ENCODE results near the gene SERPINI1.

The SERPINI1 gene

DNA sequence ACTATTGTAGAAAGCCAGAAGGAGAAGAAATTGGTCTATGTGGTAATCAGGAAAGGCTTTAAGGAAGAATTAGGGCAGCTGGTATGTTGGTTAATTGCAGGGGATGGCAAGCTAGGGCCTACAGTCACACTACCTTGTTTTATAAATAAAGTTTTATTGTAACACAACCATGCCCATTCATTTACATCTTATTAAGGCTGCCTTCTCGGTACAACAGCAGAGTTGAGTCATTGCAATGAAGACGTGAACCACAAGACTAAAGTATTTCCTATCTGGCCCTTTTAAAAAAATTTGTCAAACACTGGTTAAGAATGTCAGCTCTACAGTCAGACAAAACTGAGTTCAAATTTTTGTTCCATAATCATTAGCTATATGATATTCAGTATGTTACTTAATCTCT, 8.3 kb downstream of the SERPINI1 start:
- no peak for DNase-seq (ENCODE audit: low read depth, low spot score)
- H3K36me3 ChIP-seq (ENCODE audit: insufficient read depth, insufficient read length, low read length) = no peaks in the 10 kb centered on the region
- no peak for TF ChIP-seq ZNF274 (IDR thresholded peaks at IDR 0.05; ENCODE audit: low read depth, low read length)
- TF ChIP-seq SUZ12 (IDR thresholded peaks at IDR 0.05; ENCODE audit: extremely low read depth, insufficient read depth, insufficient read length) = no peak
- TF ChIP-seq YY1 (IDR thresholded peaks at IDR 0.05; ENCODE audit: insufficient read depth, insufficient read length) = no peak

DNA sequence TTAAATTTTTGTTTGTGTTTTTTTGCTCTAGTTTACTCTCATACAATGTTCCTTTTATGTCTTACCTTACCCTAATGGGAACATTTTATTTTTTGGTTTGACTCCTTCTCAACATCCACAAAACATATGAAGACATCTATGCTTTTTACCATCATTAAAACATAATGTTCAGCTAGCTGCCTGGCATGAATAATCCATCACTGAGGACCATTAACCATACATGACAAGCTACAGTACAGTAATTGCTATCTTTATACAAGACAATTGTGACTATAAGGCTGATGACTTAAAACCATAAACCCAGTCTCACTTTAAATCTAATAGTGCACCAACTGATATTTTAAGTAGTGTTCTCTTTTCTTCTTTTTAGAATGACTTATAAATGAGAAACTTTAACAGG, 13.7 kb downstream of the SERPINI1 start:
- Histone ChIP-seq H3K9ac (ENCODE audit: insufficient read length, low read depth) (no peak overlapping the region), H3K27me3 (ENCODE audit: insufficient read depth, insufficient read length) (no peaks in the 10 kb centered on the region), H3K36me3 (ENCODE audit: insufficient read depth, insufficient read length, low read length) (no peaks in the 10 kb centered on the region), H3K4me3 (ENCODE audit: insufficient read length, low read depth) (no peak overlapping the region), H3K4me1 (ENCODE audit: insufficient read depth, insufficient read length) (no peaks in the 10 kb centered on the region), H3K9me3 (ENCODE audit: insufficient read depth, low read length) (no peaks in the 10 kb centered on the region)
- TF ChIP-seq ZNF274 (IDR thresholded peaks at IDR 0.05; ENCODE audit: low read depth, low read length) = no peak
- DNase-seq (ENCODE audit: low read depth, low spot score) = no peak

More for the DNA sequence above, 8.3 kb downstream of the SERPINI1 start:
- Histone ChIP-seq H3K9ac (ENCODE audit: insufficient read length, low read depth) (no peak overlapping the region), H3K4me1 (ENCODE audit: insufficient read depth, insufficient read length) (no peaks in the 10 kb centered on the region), H3K27me3 (ENCODE audit: insufficient read depth, insufficient read length) (no peaks in the 10 kb centered on the region), H3K4me3 (ENCODE audit: insufficient read length, low read depth) (no peak overlapping the region), H3K9me3 (ENCODE audit: insufficient read depth, low read length) (no peaks in the 10 kb centered on the region)

DNA sequence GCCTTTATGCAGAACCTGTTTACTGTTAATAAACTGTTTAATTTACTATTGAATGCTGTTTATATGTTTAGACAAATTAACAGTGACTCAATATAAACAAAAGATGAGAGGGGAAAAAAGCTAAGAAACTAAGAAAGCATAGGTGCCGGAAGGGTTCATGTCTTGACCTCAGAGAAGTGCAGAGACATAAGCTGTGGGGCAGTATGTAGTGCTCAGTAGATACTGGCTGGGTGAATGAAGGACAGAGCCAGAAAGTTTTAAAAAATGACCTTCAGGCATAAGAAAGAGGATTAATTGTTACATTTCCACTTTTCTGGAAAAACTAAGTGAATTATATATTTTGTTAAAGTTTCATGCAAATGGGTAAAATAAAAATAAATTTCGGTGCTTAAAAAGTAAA, 14.2 kb downstream of the SERPINI1 start:
- no peak for DNase-seq (ENCODE audit: low read depth, low spot score)
- H3K36me3 ChIP-seq (ENCODE audit: insufficient read depth, insufficient read length, low read length) = no peaks in the 10 kb centered on the region
- H3K27me3 ChIP-seq (ENCODE audit: insufficient read depth, insufficient read length) = no peaks in the 10 kb centered on the region
- no peaks in the 10 kb centered on the region for H3K4me1 ChIP-seq (ENCODE audit: insufficient read depth, insufficient read length)
- H3K9ac ChIP-seq (ENCODE audit: insufficient read length, low read depth) = no peak overlapping the region
- H3K4me3 ChIP-seq (ENCODE audit: insufficient read length, low read depth) = no peak overlapping the region
- TF ChIP-seq ZNF274 (IDR thresholded peaks at IDR 0.05; ENCODE audit: low read depth, low read length) = no peak
- no peak for TF ChIP-seq SUZ12 (IDR thresholded peaks at IDR 0.05; ENCODE audit: extremely low read depth, insufficient read depth, insufficient read length)
- TF ChIP-seq YY1 (IDR thresholded peaks at IDR 0.05; ENCODE audit: insufficient read depth, insufficient read length) = no peak
- no peaks in the 10 kb centered on the region for H3K9me3 ChIP-seq (ENCODE audit: insufficient read depth, low read length)

DNA sequence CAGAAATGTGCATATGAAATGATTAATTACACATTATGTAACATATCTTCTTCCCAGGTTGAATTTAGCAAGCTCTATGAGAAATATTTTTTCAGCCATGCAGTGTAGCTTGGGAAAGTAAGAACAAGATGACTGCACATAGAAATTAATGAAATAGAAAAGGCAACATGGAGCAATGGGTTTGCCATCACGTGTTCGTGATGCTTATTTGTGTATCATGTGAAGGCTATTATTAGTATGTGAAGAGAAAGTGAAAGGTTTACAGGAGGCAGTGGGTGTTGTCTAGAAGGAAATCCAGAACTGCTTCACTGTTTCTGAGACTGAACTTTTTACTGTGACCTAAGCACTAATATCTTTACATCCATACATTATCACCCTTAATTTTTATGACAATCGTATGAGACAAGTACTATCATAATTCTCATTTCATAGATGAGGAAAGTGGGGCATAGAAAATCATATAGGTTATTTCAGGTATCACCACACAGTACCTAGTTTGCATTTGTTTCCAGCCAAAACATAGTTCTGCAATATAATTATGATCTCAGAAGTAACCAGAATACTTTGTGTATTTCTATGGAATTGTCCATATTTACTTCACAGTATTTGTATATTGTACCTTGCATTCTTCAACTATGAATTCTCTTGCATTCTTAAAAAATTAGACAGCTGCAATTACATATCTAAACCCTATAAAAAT, 14.9 kb downstream of the SERPINI1 start:
- DNase-seq (ENCODE audit: low read depth, low spot score) = no peak
- Histone ChIP-seq H3K9me3 (ENCODE audit: insufficient read depth, low read length) (0 out of 2 replicates have a peak, but pooled peaks cover 5% of the 10 kb centered on the region), H3K4me1 (ENCODE audit: insufficient read depth, insufficient read length) (no peaks in the 10 kb centered on the region), H3K9ac (ENCODE audit: insufficient read length, low read depth) (no peak overlapping the region), H3K36me3 (ENCODE audit: insufficient read depth, insufficient read length, low read length) (no peaks in the 10 kb centered on the region), H3K27me3 (ENCODE audit: insufficient read depth, insufficient read length) (no peaks in the 10 kb centered on the region), H3K4me3 (ENCODE audit: insufficient read length, low read depth) (no peak overlapping the region)
- no peak for TF ChIP-seq ZNF274 (IDR thresholded peaks at IDR 0.05; ENCODE audit: low read depth, low read length)
- no peak for TF ChIP-seq SUZ12 (IDR thresholded peaks at IDR 0.05; ENCODE audit: extremely low read depth, insufficient read depth, insufficient read length)
- TF ChIP-seq YY1 (IDR thresholded peaks at IDR 0.05; ENCODE audit: insufficient read depth, insufficient read length) = no peak

DNA sequence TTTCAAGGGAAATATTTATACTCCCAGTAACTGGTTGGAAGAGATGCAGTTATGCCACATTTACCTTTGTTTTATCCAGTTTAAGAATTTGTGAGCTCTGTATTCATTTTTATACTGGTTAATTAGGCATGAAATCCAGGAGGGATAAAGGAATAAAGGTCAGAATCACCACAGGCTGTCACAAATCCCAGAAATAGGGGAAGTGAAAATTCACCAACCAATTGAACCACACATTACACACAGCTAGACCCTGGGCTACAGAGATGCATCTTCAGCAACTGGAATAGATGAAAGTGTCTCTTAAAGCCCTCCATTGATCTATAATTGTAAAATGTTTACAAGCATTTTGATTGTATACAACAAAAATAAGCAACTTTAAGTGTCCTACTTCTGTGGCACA, 18.5 kb downstream of the SERPINI1 start:
- H3K9ac ChIP-seq (ENCODE audit: insufficient read length, low read depth) = no peak overlapping the region
- no peak for TF ChIP-seq ZNF274 (IDR thresholded peaks at IDR 0.05; ENCODE audit: low read depth, low read length)
- TF ChIP-seq YY1 (IDR thresholded peaks at IDR 0.05; ENCODE audit: insufficient read depth, insufficient read length) = no peak
- no peak for TF ChIP-seq SUZ12 (IDR thresholded peaks at IDR 0.05; ENCODE audit: extremely low read depth, insufficient read depth, insufficient read length)
- H3K27me3 ChIP-seq (ENCODE audit: insufficient read depth, insufficient read length) = no peaks in the 10 kb centered on the region
- 0 out of 2 replicates have a peak, but pooled peaks cover 8% of the 10 kb centered on the region for H3K9me3 ChIP-seq (ENCODE audit: insufficient read depth, low read length)
- DNase-seq (ENCODE audit: low read depth, low spot score) = no peak
- H3K4me1 ChIP-seq (ENCODE audit: insufficient read depth, insufficient read length) = no peaks in the 10 kb centered on the region
- H3K4me3 ChIP-seq (ENCODE audit: insufficient read length, low read depth) = no peak overlapping the region
- H3K36me3 ChIP-seq (ENCODE audit: insufficient read depth, insufficient read length, low read length) = no peaks in the 10 kb centered on the region

DNA sequence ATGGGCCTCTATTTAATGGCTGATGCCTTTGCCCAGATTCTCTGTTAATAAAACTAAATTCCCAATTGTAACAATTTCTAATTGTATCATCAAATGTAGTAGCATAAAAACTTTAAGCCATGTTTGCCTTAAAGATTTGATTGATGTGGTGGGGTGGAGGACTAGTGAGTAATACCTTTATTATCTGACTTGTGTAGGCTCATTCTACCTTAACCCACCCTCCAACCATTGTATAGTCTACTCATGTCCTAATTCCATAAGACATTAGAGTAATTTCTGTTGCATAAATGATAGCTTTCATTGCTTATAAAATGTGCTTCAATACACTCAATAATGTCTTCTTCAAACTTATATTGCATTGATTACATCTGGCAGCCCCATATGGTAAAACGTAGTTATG, 25.8 kb downstream of the SERPINI1 start:
- no peak for TF ChIP-seq YY1 (IDR thresholded peaks at IDR 0.05; ENCODE audit: insufficient read depth, insufficient read length)
- TF ChIP-seq SUZ12 (IDR thresholded peaks at IDR 0.05; ENCODE audit: extremely low read depth, insufficient read depth, insufficient read length) = no peak
- no peak for TF ChIP-seq ZNF274 (IDR thresholded peaks at IDR 0.05; ENCODE audit: low read depth, low read length)
- no peak for DNase-seq (ENCODE audit: low read depth, low spot score)
- Histone ChIP-seq H3K27me3 (ENCODE audit: insufficient read depth, insufficient read length) (no peaks in the 10 kb centered on the region), H3K4me1 (ENCODE audit: insufficient read depth, insufficient read length) (no peaks in the 10 kb centered on the region), H3K36me3 (ENCODE audit: insufficient read depth, insufficient read length, low read length) (no peaks in the 10 kb centered on the region), H3K9ac (ENCODE audit: insufficient read length, low read depth) (no peak overlapping the region), H3K4me3 (ENCODE audit: insufficient read length, low read depth) (no peak overlapping the region), H3K9me3 (ENCODE audit: insufficient read depth, low read length) (peaks cover 11% of the 10 kb centered on the region; the same call in 1 of the 2 replicates)

DNA sequence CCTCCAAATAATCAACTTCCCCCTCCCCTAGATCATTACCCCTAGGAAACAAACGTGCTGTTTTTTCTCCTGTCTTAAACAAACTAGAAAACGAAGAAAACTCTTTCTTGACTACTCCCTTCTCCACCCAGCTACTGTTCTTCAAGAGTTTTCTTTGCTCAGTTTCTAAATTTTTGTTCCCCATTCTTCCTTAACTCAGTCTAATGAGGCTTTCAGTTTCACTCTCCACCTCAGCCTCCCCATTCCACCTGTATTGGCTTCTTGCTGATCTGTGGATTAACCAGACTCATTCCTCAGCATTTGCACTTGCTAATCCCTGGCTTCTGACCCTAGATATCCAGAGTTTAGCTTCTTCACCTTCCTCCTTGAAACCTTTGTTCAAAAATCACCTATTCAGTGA, 26.8 kb downstream of the SERPINI1 start:
- DNase-seq (ENCODE audit: low read depth, low spot score) = no peak
- no peaks in the 10 kb centered on the region for H3K36me3 ChIP-seq (ENCODE audit: insufficient read depth, insufficient read length, low read length)
- H3K9ac ChIP-seq (ENCODE audit: insufficient read length, low read depth) = no peak overlapping the region
- no peak for TF ChIP-seq YY1 (IDR thresholded peaks at IDR 0.05; ENCODE audit: insufficient read depth, insufficient read length)
- no peak for TF ChIP-seq ZNF274 (IDR thresholded peaks at IDR 0.05; ENCODE audit: low read depth, low read length)
- no peak for TF ChIP-seq SUZ12 (IDR thresholded peaks at IDR 0.05; ENCODE audit: extremely low read depth, insufficient read depth, insufficient read length)
- no peaks in the 10 kb centered on the region for H3K27me3 ChIP-seq (ENCODE audit: insufficient read depth, insufficient read length)
- peaks cover 11% of the 10 kb centered on the region; the same call in 1 of the 2 replicates for H3K9me3 ChIP-seq (ENCODE audit: insufficient read depth, low read length)
- H3K4me1 ChIP-seq (ENCODE audit: insufficient read depth, insufficient read length) = no peaks in the 10 kb centered on the region
- H3K4me3 ChIP-seq (ENCODE audit: insufficient read length, low read depth) = no peak overlapping the region
